HepG2 (cell line): Measurements from ENCODE around the gene SAC3D1. TPM values are rescaled to one million over a fixed set of nuclear protein-coding genes. Genes with fewer than 3 reads are reported as not detected.

Experiments
- CENPX ChIP-seq: sonication (generic); formaldehyde crosslinking; IDR thresholded peaks from 2 replicates; pipeline ENCODE4 v1.9.0; 2021; ENCODE audit warnings: mild to moderate bottlenecking, missing genetic modification reagents, moderate library complexity
- EP300 ChIP-seq, 3 experiments: sonication (generic) in 1 of 3; formaldehyde crosslinking in 1 of 3; IDR thresholded peaks; 2 replicates each; pipeline versions ENCODE4 v1.5.1 to v1.6.1; 2011 to 2020; ENCODE audit warnings: low read depth in 2 of 3, low read length in 2 of 3, borderline replicate concordance in 1 of 3, improper control_type of control experiment in 1 of 3, mild to moderate bottlenecking in 1 of 3, missing genetic modification reagents in 1 of 3, moderate library complexity in 1 of 3
- FOXK1 ChIP-seq: sonication (generic); formaldehyde crosslinking; IDR thresholded peaks from 2 replicates; pipeline ENCODE4 v1.4.0; 2020; ENCODE audit warnings: low read depth, missing genetic modification reagents, borderline replicate concordance
- KDM5A ChIP-seq: fragments of 200-600 bp; sonication (generic); IDR thresholded peaks from 2 replicates; pipeline ENCODE4 v1.7.0; 2018; ENCODE audit warnings: antibody characterized with exemption, mild to moderate bottlenecking, low read length, borderline replicate concordance
- PAF1 ChIP-seq: IDR thresholded peaks from 2 replicates; pipeline ENCODE4 v1.6.1; 2016; ENCODE audit warnings: missing genetic modification reagents, missing compliant biosample characterization
- PLRG1 ChIP-seq: fragments of 450-650 bp; conservative IDR thresholded peaks from 2 replicates; pipeline ENCODE4 v1.6.1; 2016
- PRPF4 ChIP-seq: fragments of 200-400 bp; formaldehyde crosslinking; IDR thresholded peaks from 2 replicates; pipeline ENCODE4 v1.6.1; 2016; ENCODE audit warnings: low read length, low read depth; ENCODE audit not compliant: poor library complexity, severe bottlenecking
- RXRA ChIP-seq: sonication (generic); formaldehyde crosslinking; IDR thresholded peaks from 2 replicates; pipeline ENCODE4 v1.5.1; 2020; ENCODE audit warnings: missing genetic modification reagents
- SP1 ChIP-seq, 2 experiments: fragments of 450-650 bp in 1 of 2; sonication (generic) in 1 of 2; formaldehyde crosslinking in 1 of 2; IDR thresholded peaks; 2 replicates each; pipeline versions ENCODE4 v1.4.0 to v1.6.1; 2016 to 2020; ENCODE audit warnings: missing genetic modification reagents in 1 of 2
- STAG1 ChIP-seq: sonication (generic); formaldehyde crosslinking; IDR thresholded peaks from 2 replicates; pipeline ENCODE4 v1.4.0; 2020; ENCODE audit warnings: missing genetic modification reagents
- YEATS4 ChIP-seq: sonication (generic); formaldehyde crosslinking; IDR thresholded peaks from 2 replicates; pipeline ENCODE4 v1.4.0; 2020; ENCODE audit warnings: missing genetic modification reagents, borderline replicate concordance
- YY1 ChIP-seq: IDR thresholded peaks from 2 replicates; pipeline ENCODE4 v1.6.1; 2011; ENCODE audit warnings: low read length, low read depth, moderate library complexity, mild to moderate bottlenecking; ENCODE audit not compliant: insufficient read depth, insufficient replicate concordance
- ZNF562 ChIP-seq: sonication (generic); formaldehyde crosslinking; IDR thresholded peaks from 2 replicates; pipeline ENCODE4 v1.8.0; 2022; ENCODE audit warnings: missing genetic modification reagents, borderline replicate concordance
- ZNF616 ChIP-seq: sonication (generic); formaldehyde crosslinking; IDR thresholded peaks from 2 replicates; pipeline ENCODE4 v1.5.0; 2020; ENCODE audit warnings: low read depth, mild to moderate bottlenecking, missing genetic modification reagents
- ZNF670 ChIP-seq: sonication (generic); formaldehyde crosslinking; IDR thresholded peaks from 2 replicates; pipeline ENCODE4 v1.8.0; 2022; ENCODE audit warnings: mild to moderate bottlenecking, missing genetic modification reagents, borderline replicate concordance
- ZNF772 ChIP-seq: sonication (generic); formaldehyde crosslinking; IDR thresholded peaks from 2 replicates; pipeline ENCODE4 v1.5.0; 2020; ENCODE audit warnings: mild to moderate bottlenecking, missing genetic modification reagents
- polyA plus RNA-seq, 8 experiments: library from polyadenylated mRNA; depleted of rRNA in 3 of 8; stranded (reverse) in 7 of 8; unstranded in 1 of 8; fragments of >200 nt; fragmentation: Illumina TruSeq in 4 of 8; extraction: Trizol in 4 of 8; gene quantifications; 2 replicates each; pipeline versions ENCODE4 v1.2.1 to v1.2.3, GENCODE V29; 2011 to 2016; ENCODE audit warnings: low read depth in 4 of 8, missing spikeins in 1 of 8, mixed read lengths in 1 of 8; ENCODE audit not compliant: insufficient read depth in 1 of 8
- total RNA-seq, 5 experiments: library from RNA; depleted of rRNA; stranded (reverse); fragments of >200 nt; fragmentation: Illumina TruSeq; extraction: Trizol; gene quantifications; 2 replicates each; pipeline ENCODE4 v1.2.3, GENCODE V29; 2016; ENCODE audit warnings: low read depth in 1 of 5
- TF ChIP-seq, protein P1 (sequence below): sonication (generic); formaldehyde crosslinking; IDR thresholded peaks from 2 replicates; pipeline ENCODE4 v1.5.1; 2020; ENCODE audit warnings: missing genetic modification reagents, mild to moderate bottlenecking, borderline replicate concordance
- TF ChIP-seq, protein P2 (sequence below): sonication (generic); formaldehyde crosslinking; IDR thresholded peaks from 2 replicates; pipeline ENCODE4 v1.5.0; 2020; ENCODE audit warnings: mild to moderate bottlenecking, missing genetic modification reagents
- TF ChIP-seq, protein P3 (sequence below): sonication (generic); formaldehyde crosslinking; IDR thresholded peaks from 2 replicates; pipeline ENCODE4 v1.5.1; 2020; ENCODE audit warnings: mild to moderate bottlenecking, missing genetic modification reagents, moderate library complexity
- TF ChIP-seq, protein P4 (sequence below): IDR thresholded peaks from 2 replicates; pipeline ENCODE4 v1.6.1; 2016; ENCODE audit warnings: mild to moderate bottlenecking
- TF ChIP-seq, protein P5 (sequence below): sonication (generic); formaldehyde crosslinking; IDR thresholded peaks from 2 replicates; pipeline ENCODE4 v1.8.0; 2022; ENCODE audit warnings: missing genetic modification reagents, mild to moderate bottlenecking, borderline replicate concordance

Gene SAC3D1
- total and polyA plus RNA-seq, 2 of the 13 experiments (the other 11 are each of a cell fraction or from before 2014, with no cell fraction given), result 7.4 to 36.3 TPM

DNA sequence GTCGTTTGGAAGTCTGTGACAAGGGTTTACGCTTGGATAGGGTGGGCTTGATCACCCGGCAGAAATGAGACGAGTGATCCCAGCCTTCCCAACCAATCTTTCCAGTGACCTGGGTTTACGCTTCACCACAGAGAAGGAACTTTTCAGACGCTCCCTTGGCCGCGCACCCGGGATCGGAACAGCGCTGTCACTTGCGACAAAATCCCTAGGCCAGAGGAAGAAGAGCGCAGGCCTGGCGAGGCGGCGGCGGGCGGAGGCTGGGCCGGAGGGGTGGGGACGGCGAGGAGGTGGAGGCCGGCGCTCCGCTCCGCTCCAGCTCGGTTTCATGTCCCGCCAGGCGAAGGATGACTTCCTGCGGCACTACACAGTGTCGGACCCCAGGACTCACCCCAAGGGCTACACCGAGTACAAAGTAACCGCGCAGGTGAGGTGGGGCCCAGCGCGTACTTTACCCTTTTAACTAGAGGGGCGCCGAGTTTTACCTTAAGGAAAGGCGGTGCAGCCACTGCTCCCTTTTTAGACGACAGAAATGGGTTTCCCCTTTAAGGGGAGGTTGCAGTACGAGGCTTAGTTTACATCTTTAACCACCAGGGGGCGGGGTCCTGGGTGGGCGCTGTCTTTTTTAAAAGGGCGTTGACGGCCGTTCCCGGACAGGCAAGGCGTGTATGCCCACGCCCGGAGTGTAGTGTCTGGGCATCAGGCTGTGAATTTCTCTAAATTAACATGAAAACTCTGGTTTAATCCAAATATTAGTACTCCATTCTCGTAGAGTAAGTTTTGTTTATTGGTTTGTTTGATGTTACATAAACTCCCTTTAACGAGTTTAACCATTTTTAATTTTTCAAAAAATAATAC lies 13.6 kb upstream of the SAC3D1 start, which contains the start of gene SNX15 (continued):
- TF ChIP-seq, protein P1, sequence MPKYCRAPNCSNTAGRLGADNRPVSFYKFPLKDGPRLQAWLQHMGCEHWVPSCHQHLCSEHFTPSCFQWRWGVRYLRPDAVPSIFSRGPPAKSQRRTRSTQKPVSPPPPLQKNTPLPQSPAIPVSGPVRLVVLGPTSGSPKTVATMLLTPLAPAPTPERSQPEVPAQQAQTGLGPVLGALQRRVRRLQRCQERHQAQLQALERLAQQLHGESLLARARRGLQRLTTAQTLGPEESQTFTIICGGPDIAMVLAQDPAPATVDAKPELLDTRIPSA (CRISPR knock-in tag), result no peak
- TF ChIP-seq FOXK1 (CRISPR knock-in tag), result peak; percentile 29; the same call in 1 of the 2 replicates
- TF ChIP-seq PAF1, result no peak
- TF ChIP-seq, protein P2, sequence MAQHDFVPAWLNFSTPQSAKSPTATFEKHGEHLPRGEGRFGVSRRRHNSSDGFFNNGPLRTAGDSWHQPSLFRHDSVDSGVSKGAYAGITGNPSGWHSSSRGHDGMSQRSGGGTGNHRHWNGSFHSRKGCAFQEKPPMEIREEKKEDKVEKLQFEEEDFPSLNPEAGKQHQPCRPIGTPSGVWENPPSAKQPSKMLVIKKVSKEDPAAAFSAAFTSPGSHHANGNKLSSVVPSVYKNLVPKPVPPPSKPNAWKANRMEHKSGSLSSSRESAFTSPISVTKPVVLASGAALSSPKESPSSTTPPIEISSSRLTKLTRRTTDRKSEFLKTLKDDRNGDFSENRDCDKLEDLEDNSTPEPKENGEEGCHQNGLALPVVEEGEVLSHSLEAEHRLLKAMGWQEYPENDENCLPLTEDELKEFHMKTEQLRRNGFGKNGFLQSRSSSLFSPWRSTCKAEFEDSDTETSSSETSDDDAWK, result no peak
- no peak for TF ChIP-seq ZNF562
- TF ChIP-seq, protein P3, sequence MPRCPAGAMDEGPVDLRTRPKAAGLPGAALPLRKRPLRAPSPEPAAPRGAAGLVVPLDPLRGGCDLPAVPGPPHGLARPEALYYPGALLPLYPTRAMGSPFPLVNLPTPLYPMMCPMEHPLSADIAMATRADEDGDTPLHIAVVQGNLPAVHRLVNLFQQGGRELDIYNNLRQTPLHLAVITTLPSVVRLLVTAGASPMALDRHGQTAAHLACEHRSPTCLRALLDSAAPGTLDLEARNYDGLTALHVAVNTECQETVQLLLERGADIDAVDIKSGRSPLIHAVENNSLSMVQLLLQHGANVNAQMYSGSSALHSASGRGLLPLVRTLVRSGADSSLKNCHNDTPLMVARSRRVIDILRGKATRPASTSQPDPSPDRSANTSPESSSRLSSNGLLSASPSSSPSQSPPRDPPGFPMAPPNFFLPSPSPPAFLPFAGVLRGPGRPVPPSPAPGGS (CRISPR knock-in tag), result peak; percentile 58; the same call in 1 of the 2 replicates
- TF ChIP-seq PRPF4, result no peak
- TF ChIP-seq YEATS4, result peak; percentile 88
- TF ChIP-seq RXRA (CRISPR knock-in tag), result peak; percentile 61
- no peak for TF ChIP-seq SP1 (IDR thresholded peaks at IDR 0.05)
- peak; percentile 50 for TF ChIP-seq SP1 (CRISPR knock-in tag; IDR thresholded peaks at IDR 0.05)
- TF ChIP-seq EP300 (IDR thresholded peaks at IDR 0.05; ENCODE audit: low read depth in 2 of 2, low read length in 2 of 2), result no peak
- TF ChIP-seq EP300 (CRISPR knock-in tag; IDR thresholded peaks at IDR 0.05; ENCODE audit: borderline replicate concordance), result no peak
- TF ChIP-seq YY1, result peak; percentile 76
- TF ChIP-seq KDM5A, result peak; percentile 78; the same call in 1 of the 2 replicates
- TF ChIP-seq, protein P4, sequence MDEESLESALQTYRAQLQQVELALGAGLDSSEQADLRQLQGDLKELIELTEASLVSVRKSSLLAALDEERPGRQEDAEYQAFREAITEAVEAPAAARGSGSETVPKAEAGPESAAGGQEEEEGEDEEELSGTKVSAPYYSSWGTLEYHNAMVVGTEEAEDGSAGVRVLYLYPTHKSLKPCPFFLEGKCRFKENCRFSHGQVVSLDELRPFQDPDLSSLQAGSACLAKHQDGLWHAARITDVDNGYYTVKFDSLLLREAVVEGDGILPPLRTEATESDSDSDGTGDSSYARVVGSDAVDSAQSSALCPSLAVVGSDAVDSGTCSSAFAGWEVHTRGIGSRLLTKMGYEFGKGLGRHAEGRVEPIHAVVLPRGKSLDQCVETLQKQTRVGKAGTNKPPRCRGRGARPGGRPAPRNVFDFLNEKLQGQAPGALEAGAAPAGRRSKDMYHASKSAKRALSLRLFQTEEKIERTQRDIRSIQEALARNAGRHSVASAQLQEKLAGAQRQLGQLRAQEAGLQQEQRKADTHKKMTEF (CRISPR knock-in tag), result peak; percentile 89
- TF ChIP-seq CENPX, result no peak
- peak; percentile 40 for TF ChIP-seq STAG1 (CRISPR knock-in tag)
- 0 out of 2 replicates have a peak, but pooled peaks have one; percentile 44 for TF ChIP-seq ZNF670
- no peak for TF ChIP-seq ZNF772 (CRISPR knock-in tag)
- no peak for TF ChIP-seq ZNF616
- no peak for TF ChIP-seq PLRG1
- TF ChIP-seq, protein P5, sequence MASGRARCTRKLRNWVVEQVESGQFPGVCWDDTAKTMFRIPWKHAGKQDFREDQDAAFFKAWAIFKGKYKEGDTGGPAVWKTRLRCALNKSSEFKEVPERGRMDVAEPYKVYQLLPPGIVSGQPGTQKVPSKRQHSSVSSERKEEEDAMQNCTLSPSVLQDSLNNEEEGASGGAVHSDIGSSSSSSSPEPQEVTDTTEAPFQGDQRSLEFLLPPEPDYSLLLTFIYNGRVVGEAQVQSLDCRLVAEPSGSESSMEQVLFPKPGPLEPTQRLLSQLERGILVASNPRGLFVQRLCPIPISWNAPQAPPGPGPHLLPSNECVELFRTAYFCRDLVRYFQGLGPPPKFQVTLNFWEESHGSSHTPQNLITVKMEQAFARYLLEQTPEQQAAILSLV (CRISPR knock-in tag), result peak; percentile 91; the same call in 1 of the 2 replicates
